Erythroblast (primary cell): ENCODE results near the gene NDE1.

Source experiments
- GATA1 ChIP-seq: IDR thresholded peaks from 2 replicates; pipeline ENCODE4 v1.6.1; 2011; ENCODE audit warnings: low read depth, mild to moderate bottlenecking, control low read depth, low read length, moderate library complexity
- POLR2A ChIP-seq: IDR thresholded peaks from 2 replicates; pipeline ENCODE4 v1.6.1; 2011; ENCODE audit warnings: mild to moderate bottlenecking, low read length

DNA sequence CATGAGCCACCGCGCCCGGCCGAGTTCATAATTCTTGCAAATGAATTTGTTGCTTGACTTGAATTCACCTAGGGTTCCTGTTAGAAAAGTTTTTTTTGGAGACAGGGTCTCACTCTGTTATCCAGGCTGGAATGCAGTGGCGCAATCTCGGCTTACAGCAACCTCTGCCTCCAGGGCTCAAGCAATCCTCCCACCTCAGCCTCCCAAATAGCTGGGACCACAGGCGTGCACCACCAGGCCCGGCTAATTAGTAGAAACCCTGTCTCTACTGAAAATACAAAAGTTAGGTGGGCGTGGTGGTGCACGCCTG is 107.0 kb downstream of the NDE1 start:
- TF ChIP-seq POLR2A (no peak), GATA1 (no peak)
